Cardiac muscle cell (in vitro differentiated cells and primary cell): ENCODE measurements around the gene PLA2G4A. TPM values are rescaled to one million over a fixed set of nuclear protein-coding genes. Genes with fewer than 3 reads are reported as not detected.
A peak's percentile ranks its signal among the peaks of the same experiment; 100 is the strongest.

Experiments used
- DNase-seq, 2 donors: peaks; one replicate each; pipeline versions ENCODE4 v3.0.0 to v3.0.0-alpha.2; 2010 to 2017; ENCODE audit warnings: low read depth in 1 of 2, low spot score in 1 of 2
- H3K27ac ChIP-seq: fragments of 200-600 bp; sonication (generic); 2 replicates; pipeline ENCODE4 v1.5.1; 2016
- H3K27me3 ChIP-seq: fragments of 200-600 bp; sonication (generic); 2 replicates; pipeline ENCODE4 v1.6.0; 2016; ENCODE audit warnings: control low read depth
- H3K36me3 ChIP-seq: fragments of 200-600 bp; sonication (generic); 2 replicates; pipeline ENCODE4 v1.5.1; 2016; ENCODE audit warnings: control low read depth
- H3K4me1 ChIP-seq: fragments of 200-600 bp; sonication (generic); 2 replicates; pipeline ENCODE4 v1.8.1; 2017; ENCODE audit warnings: low read depth, mild to moderate bottlenecking, mixed run types
- H3K4me3 ChIP-seq: fragments of 200-600 bp; sonication (generic); 2 replicates; pipeline ENCODE4 v1.5.1; 2016; ENCODE audit warnings: mild to moderate bottlenecking
- H3K9me3 ChIP-seq: fragments of 200-600 bp; sonication (generic); 2 replicates; pipeline ENCODE4 v1.5.1; 2017; ENCODE audit warnings: low read depth, mild to moderate bottlenecking, control low read depth
- polyA plus RNA-seq: library from polyadenylated mRNA; unstranded; fragments of >200 nt; fragmentation: Nextera tagmentation; extraction: Ambion mirVana; gene quantifications from 2 replicates; pipeline ENCODE4 v1.2.1, GENCODE V29; 2016
- total RNA-seq: library from RNA; depleted of rRNA; stranded (reverse); fragments of >200 nt; gene quantifications from 2 replicates; pipeline ENCODE4 v1.2.3, GENCODE V29; 2016
- TF ChIP-seq, protein P1 (sequence below): IDR thresholded peaks from 2 replicates; pipeline ENCODE4 v1.5.1; 2012; ENCODE audit warnings: low read depth, mild to moderate bottlenecking, low read length

Gene PLA2G4A
- total and polyA plus RNA-seq, 2 experiments from 2014 or later: 0.09 TPM; not detected in 1

GRCh38 chr1:186882372-186883134, 53.8 kb downstream of the PLA2G4A start:
- no peaks in the 10 kb centered on the region for H3K36me3 ChIP-seq
- H3K27ac ChIP-seq: no peak overlapping the region
- H3K27me3 ChIP-seq: no peaks in the 10 kb centered on the region
- H3K4me3 ChIP-seq: no peak overlapping the region
- DNase-seq: peak in 1 of 2 donors; percentile 41
- TF ChIP-seq, protein P1, sequence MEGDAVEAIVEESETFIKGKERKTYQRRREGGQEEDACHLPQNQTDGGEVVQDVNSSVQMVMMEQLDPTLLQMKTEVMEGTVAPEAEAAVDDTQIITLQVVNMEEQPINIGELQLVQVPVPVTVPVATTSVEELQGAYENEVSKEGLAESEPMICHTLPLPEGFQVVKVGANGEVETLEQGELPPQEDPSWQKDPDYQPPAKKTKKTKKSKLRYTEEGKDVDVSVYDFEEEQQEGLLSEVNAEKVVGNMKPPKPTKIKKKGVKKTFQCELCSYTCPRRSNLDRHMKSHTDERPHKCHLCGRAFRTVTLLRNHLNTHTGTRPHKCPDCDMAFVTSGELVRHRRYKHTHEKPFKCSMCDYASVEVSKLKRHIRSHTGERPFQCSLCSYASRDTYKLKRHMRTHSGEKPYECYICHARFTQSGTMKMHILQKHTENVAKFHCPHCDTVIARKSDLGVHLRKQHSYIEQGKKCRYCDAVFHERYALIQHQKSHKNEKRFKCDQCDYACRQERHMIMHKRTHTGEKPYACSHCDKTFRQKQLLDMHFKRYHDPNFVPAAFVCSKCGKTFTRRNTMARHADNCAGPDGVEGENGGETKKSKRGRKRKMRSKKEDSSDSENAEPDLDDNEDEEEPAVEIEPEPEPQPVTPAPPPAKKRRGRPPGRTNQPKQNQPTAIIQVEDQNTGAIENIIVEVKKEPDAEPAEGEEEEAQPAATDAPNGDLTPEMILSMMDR: no peak
- no peaks in the 10 kb centered on the region for H3K9me3 ChIP-seq
- no peaks in the 10 kb centered on the region for H3K4me1 ChIP-seq

- Histone ChIP-seq H3K9me3 (no peaks in the 10 kb centered on the region), H3K36me3 (no peaks in the 10 kb centered on the region), H3K27me3 (no peaks in the 10 kb centered on the region), H3K4me3 (no peak overlapping the region), H3K4me1 (no peaks in the 10 kb centered on the region), H3K27ac (no peak overlapping the region)
- TF ChIP-seq, protein P1: no peak
- DNase-seq: no peak
Observed at GRCh38 chr1:186884251-186884650, 55.5 kb downstream of the PLA2G4A start.

DNA sequence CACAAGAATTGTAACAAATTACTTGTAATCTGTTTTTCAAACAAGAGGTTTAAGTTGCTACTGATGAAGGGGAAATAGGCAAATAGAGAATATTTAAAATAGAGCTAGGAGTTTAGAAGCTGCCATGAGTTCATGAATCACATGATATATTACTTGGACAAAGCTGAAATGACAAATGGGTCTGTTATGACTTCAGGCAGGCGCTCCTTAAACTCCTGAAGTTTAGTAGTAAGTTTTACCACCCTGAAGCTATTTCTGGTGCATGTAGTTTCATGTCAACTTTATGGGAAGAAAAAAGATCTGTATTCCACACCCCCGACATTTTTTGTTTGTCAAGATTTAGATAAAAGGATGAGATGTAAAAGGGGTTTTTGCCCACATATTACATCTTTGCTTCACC, 58.5 kb downstream of the PLA2G4A start:
- TF ChIP-seq, protein P1: no peak
- H3K9me3 ChIP-seq: no peaks in the 10 kb centered on the region
- no peak for DNase-seq
- H3K36me3 ChIP-seq: no peaks in the 10 kb centered on the region
- H3K4me1 ChIP-seq: no peaks in the 10 kb centered on the region
- H3K27me3 ChIP-seq: no peaks in the 10 kb centered on the region
- no peak overlapping the region for H3K27ac ChIP-seq
- no peak overlapping the region for H3K4me3 ChIP-seq

GRCh38 chr1:186888367-186888766, 59.6 kb downstream of the PLA2G4A start:
- no peaks in the 10 kb centered on the region for H3K27me3 ChIP-seq
- no peak for DNase-seq
- no peaks in the 10 kb centered on the region for H3K4me1 ChIP-seq
- H3K4me3 ChIP-seq: no peak overlapping the region
- H3K27ac ChIP-seq: no peak overlapping the region
- TF ChIP-seq, protein P1: no peak
- no peaks in the 10 kb centered on the region for H3K36me3 ChIP-seq
- H3K9me3 ChIP-seq: no peaks in the 10 kb centered on the region

DNA sequence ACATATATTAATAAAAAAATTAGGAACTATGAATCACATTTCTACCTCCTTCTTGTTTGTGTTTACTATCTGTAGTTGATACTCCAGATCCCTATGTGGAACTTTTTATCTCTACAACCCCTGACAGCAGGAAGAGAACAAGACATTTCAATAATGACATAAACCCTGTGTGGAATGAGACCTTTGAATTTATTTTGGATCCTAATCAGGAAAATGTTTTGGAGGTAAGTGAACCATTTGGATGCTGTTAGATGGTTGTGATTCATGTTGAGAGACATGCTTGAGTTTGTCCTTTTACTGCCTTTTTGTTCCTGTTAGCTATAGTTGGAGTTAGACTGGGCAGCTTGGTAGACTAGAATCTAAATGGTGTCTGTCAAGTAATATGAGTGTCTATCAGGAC, 64.2 kb downstream of the PLA2G4A start:
- no peak overlapping the region for H3K4me3 ChIP-seq
- no peaks in the 10 kb centered on the region for H3K36me3 ChIP-seq
- TF ChIP-seq, protein P1: no peak
- no peaks in the 10 kb centered on the region for H3K4me1 ChIP-seq
- no peaks in the 10 kb centered on the region for H3K27me3 ChIP-seq
- no peaks in the 10 kb centered on the region for H3K9me3 ChIP-seq
- DNase-seq: no peak
- no peak overlapping the region for H3K27ac ChIP-seq
